H9 (cell line): ENCODE results near the gene SCGB1A1. TPM values are rescaled to one million over a fixed set of nuclear protein-coding genes. Genes with fewer than 3 reads are reported as not detected.

ENCODE experiments used
- DNase-seq: peaks from one replicate; pipeline ENCODE4 v3.0.0-alpha.2; 2017
- H2AFZ ChIP-seq: one replicate; pipeline ENCODE4 v1.6.1; 2013; ENCODE audit warnings: mild to moderate bottlenecking, low read length, control low read depth, moderate library complexity
- H2AK5ac ChIP-seq: 2 replicates; pipeline ENCODE4 v1.6.1; 2013; ENCODE audit warnings: low read length, control low read depth, mixed read lengths; ENCODE audit not compliant: insufficient read length
- H2BK120ac ChIP-seq: one replicate; pipeline ENCODE4 v1.6.1; 2013; ENCODE audit warnings: low read depth, mild to moderate bottlenecking, low read length, control low read depth, inconsistent platforms; ENCODE audit not compliant: poor library complexity, severe bottlenecking
- H2BK12ac ChIP-seq: 2 replicates; pipeline ENCODE4 v1.6.1; 2013; ENCODE audit warnings: low read length, control low read depth, mixed read lengths, low read depth; ENCODE audit not compliant: insufficient read length
- H2BK15ac ChIP-seq: 2 replicates; pipeline ENCODE4 v1.6.1; 2013; ENCODE audit warnings: low read depth, low read length, control low read depth
- H2BK20ac ChIP-seq: one replicate; pipeline ENCODE4 v1.6.1; 2013; ENCODE audit warnings: low read depth, mild to moderate bottlenecking, low read length, control low read depth, inconsistent platforms; ENCODE audit not compliant: poor library complexity, severe bottlenecking
- H2BK5ac ChIP-seq: 2 replicates; pipeline ENCODE4 v1.6.1; 2013; ENCODE audit warnings: low read length, control low read depth, mixed read lengths; ENCODE audit not compliant: insufficient read length
- H3K14ac ChIP-seq: 2 replicates; pipeline ENCODE4 v1.6.1; 2013; ENCODE audit warnings: low read length, control low read depth; ENCODE audit not compliant: insufficient read depth
- H3K18ac ChIP-seq: 2 replicates; pipeline ENCODE4 v1.6.1; 2013; ENCODE audit warnings: low read depth, mild to moderate bottlenecking, mixed read lengths, low read length, control low read depth; ENCODE audit not compliant: insufficient read length
- H3K23ac ChIP-seq: 2 replicates; pipeline ENCODE4 v1.6.1; 2013; ENCODE audit warnings: low read length, control low read depth, mixed read lengths, low read depth; ENCODE audit not compliant: insufficient read length
- H3K23me2 ChIP-seq: 2 replicates; pipeline ENCODE4 v1.6.1; 2013; ENCODE audit warnings: low read depth, mild to moderate bottlenecking, mixed read lengths, low read length, control low read depth; ENCODE audit not compliant: insufficient read length, poor library complexity, severe bottlenecking
- H3K27ac ChIP-seq: 2 replicates; pipeline ENCODE4 v1.5.1; 2013; ENCODE audit warnings: low read length, control low read depth, mixed read lengths, low read depth; ENCODE audit not compliant: insufficient read length
- H3K27me3 ChIP-seq: 2 replicates; pipeline ENCODE4 v1.6.1; 2013; ENCODE audit warnings: low read length, control low read depth, inconsistent platforms; ENCODE audit not compliant: insufficient read depth
- H3K4ac ChIP-seq: 2 replicates; pipeline ENCODE4 v1.6.1; 2013; ENCODE audit warnings: low read depth, mild to moderate bottlenecking, control low read depth, inconsistent platforms, low read length, moderate library complexity
- H3K4me1 ChIP-seq: 2 replicates; pipeline ENCODE4 v1.6.1; 2013; ENCODE audit warnings: low read length, control low read depth, inconsistent platforms; ENCODE audit not compliant: insufficient read depth
- H3K4me2 ChIP-seq: 2 replicates; pipeline ENCODE4 v1.6.1; 2013; ENCODE audit warnings: low read length, control low read depth, mixed read lengths; ENCODE audit not compliant: insufficient read length, insufficient read depth
- H3K56ac ChIP-seq: 2 replicates; pipeline ENCODE4 v1.6.1; 2013; ENCODE audit warnings: low read depth, mild to moderate bottlenecking, mixed read lengths, low read length, control low read depth; ENCODE audit not compliant: insufficient read length
- H3K79me1 ChIP-seq: 2 replicates; pipeline ENCODE4 v1.6.1; 2013; ENCODE audit warnings: low read depth, mild to moderate bottlenecking, moderate library complexity, low read length, control low read depth, inconsistent platforms; ENCODE audit not compliant: insufficient read depth, poor library complexity, severe bottlenecking
- H3K79me2 ChIP-seq: 2 replicates; pipeline ENCODE4 v1.6.1; 2013; ENCODE audit warnings: low read length, control low read depth, inconsistent platforms; ENCODE audit not compliant: insufficient read depth
- H3K9ac ChIP-seq: 2 replicates; pipeline ENCODE4 v1.6.1; 2013; ENCODE audit warnings: low read length, control low read depth, mixed read lengths; ENCODE audit not compliant: insufficient read length; ENCODE audit errors: extremely low read depth
- H3K9me3 ChIP-seq: one replicate; pipeline ENCODE4 v1.6.1; 2013; ENCODE audit warnings: low read depth, low read length, inconsistent platforms; ENCODE audit not compliant: control insufficient read depth
- H3T11ph ChIP-seq: one replicate; pipeline ENCODE4 v1.6.1; 2013; ENCODE audit warnings: mild to moderate bottlenecking, low read length, control low read depth, inconsistent platforms
- H4K20me1 ChIP-seq: one replicate; pipeline ENCODE4 v1.6.1; 2013; ENCODE audit not compliant: control insufficient read depth, insufficient read length, insufficient read depth
- H4K5ac ChIP-seq: 2 replicates; pipeline ENCODE4 v1.6.1; 2013; ENCODE audit warnings: low read depth, mild to moderate bottlenecking, mixed read lengths, low read length, control low read depth; ENCODE audit not compliant: insufficient read length
- H4K8ac ChIP-seq: replicated peaks from 2 replicates; pipeline ENCODE4 v1.6.1; 2013; ENCODE audit warnings: low read length, control low read depth, mixed read lengths, low read depth; ENCODE audit not compliant: insufficient read length
- H4K91ac ChIP-seq: 2 replicates; pipeline ENCODE4 v1.6.1; 2013; ENCODE audit warnings: low read depth, mild to moderate bottlenecking, moderate library complexity, mixed read lengths, low read length, control low read depth; ENCODE audit not compliant: insufficient read length
- H3K27ac Mint-ChIP-seq, 3 experiments: 2 replicates in 2 of 3; 3 replicates in 1 of 3; pipeline ENCODE4 v1.8.0; 2020 to 2021; ENCODE audit warnings: mixed read lengths in 3 of 3, mild to moderate bottlenecking in 1 of 3, moderate library complexity in 1 of 3
- H3K27me3 Mint-ChIP-seq: 2 replicates; pipeline ENCODE4 v1.8.0; 2021; ENCODE audit warnings: low read depth, mild to moderate bottlenecking, moderate library complexity, mixed read lengths
- H3K36me3 Mint-ChIP-seq, 3 experiments: 2 replicates in 2 of 3; 3 replicates in 1 of 3; pipeline ENCODE4 v1.8.0; 2020 to 2021; ENCODE audit warnings: low read depth in 3 of 3, mixed read lengths in 3 of 3; ENCODE audit not compliant: insufficient read depth in 1 of 3
- H3K4me1 Mint-ChIP-seq, 2 experiments: 2 replicates each; pipeline ENCODE4 v1.8.0; 2020; ENCODE audit warnings: mixed read lengths in 2 of 2
- H3K4me3 Mint-ChIP-seq, 2 experiments: 2 replicates in 1 of 2; 3 replicates in 1 of 2; pipeline ENCODE4 v1.8.0; 2020 to 2021; ENCODE audit warnings: mild to moderate bottlenecking in 2 of 2, mixed read lengths in 2 of 2, moderate library complexity in 1 of 2
- H3K9me3 Mint-ChIP-seq, 2 experiments: 2 replicates in 1 of 2; 3 replicates in 1 of 2; pipeline ENCODE4 v1.8.0; 2020; ENCODE audit warnings: mild to moderate bottlenecking in 2 of 2, mixed read lengths in 2 of 2, moderate library complexity in 1 of 2
- WGBS: extraction: QIAGEN DNeasy Blood & Tissue Kit; methylation state at CpG from one replicate; pipeline ENCODE4 v1.1.7; 2013; ENCODE audit warnings: missing lambda C conversion rate, low lambda C conversion rate, mixed read lengths; ENCODE audit not compliant: insufficient read length; ENCODE audit errors: extremely low coverage; 5-methylcytosine and 5-hydroxymethylcytosine counted together
- total RNA-seq: library from RNA; stranded (reverse); gene quantifications from 2 replicates; pipeline ENCODE4 v1.2.1, GENCODE V29; 2021
- TF ChIP-seq, protein P1 (sequence below): fragments of 200-600 bp; sonication (generic); conservative IDR thresholded peaks from 3 replicates; pipeline ENCODE4 v1.8.0; 2021; ENCODE audit warnings: antibody characterized with exemption, mild to moderate bottlenecking

Gene SCGB1A1
- total RNA-seq, 1 experiment from 2014 or later: not detected

DNA sequence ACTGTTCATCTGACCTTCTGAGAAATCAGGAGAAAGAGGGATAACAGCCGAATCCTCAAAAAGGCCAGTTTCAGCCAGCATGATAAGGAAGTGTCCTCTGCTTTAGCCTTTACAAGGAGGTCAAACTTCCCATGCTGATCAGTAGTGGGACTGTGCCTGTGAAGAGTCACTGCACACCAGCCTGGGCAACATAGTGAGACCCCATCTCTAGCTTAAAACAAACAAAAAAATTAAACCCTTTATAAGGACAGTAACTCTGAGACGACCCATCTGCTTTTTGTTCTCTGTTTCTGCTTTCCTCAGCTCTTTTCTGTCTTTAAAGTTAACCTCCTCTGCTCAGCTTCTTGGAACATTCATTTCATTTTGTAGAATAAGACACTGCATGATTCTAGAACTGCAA is 49.7 kb downstream of the SCGB1A1 start:
- TF ChIP-seq, protein P1, sequence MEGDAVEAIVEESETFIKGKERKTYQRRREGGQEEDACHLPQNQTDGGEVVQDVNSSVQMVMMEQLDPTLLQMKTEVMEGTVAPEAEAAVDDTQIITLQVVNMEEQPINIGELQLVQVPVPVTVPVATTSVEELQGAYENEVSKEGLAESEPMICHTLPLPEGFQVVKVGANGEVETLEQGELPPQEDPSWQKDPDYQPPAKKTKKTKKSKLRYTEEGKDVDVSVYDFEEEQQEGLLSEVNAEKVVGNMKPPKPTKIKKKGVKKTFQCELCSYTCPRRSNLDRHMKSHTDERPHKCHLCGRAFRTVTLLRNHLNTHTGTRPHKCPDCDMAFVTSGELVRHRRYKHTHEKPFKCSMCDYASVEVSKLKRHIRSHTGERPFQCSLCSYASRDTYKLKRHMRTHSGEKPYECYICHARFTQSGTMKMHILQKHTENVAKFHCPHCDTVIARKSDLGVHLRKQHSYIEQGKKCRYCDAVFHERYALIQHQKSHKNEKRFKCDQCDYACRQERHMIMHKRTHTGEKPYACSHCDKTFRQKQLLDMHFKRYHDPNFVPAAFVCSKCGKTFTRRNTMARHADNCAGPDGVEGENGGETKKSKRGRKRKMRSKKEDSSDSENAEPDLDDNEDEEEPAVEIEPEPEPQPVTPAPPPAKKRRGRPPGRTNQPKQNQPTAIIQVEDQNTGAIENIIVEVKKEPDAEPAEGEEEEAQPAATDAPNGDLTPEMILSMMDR: no peak
- no peak overlapping the region; a peak in 1 of 7 replicates for H3K27ac Mint-ChIP-seq

More for the DNA sequence above, 49.7 kb downstream of the SCGB1A1 start:
- no peak overlapping the region for H4K91ac ChIP-seq
- no peak overlapping the region for H2AK5ac ChIP-seq
- no peaks in the 10 kb centered on the region for H3K23me2 ChIP-seq
- H3K9me3 ChIP-seq: no peaks in the 10 kb centered on the region
- H3K4me2 ChIP-seq: no peak overlapping the region
- H3K18ac ChIP-seq: no peak overlapping the region
- no peak overlapping the region for H2BK15ac ChIP-seq
- no peak overlapping the region for H2BK12ac ChIP-seq
- H3T11ph ChIP-seq: no peak overlapping the region
- no peak overlapping the region for H3K14ac ChIP-seq
- no peak overlapping the region for H3K4me3 Mint-ChIP-seq
- peaks cover 3% of the 10 kb centered on the region for H3K27me3 Mint-ChIP-seq
- H4K8ac ChIP-seq: no peak overlapping the region
- no peak overlapping the region for H3K56ac ChIP-seq
- no CpG with 5 or more reads among the region's 2 CpGs for WGBS
- H2BK5ac ChIP-seq: no peak overlapping the region
- no peak for DNase-seq
- H2BK20ac ChIP-seq: no peak overlapping the region
- no peak overlapping the region for H2BK120ac ChIP-seq
- H3K4ac ChIP-seq: no peak overlapping the region
- H3K9ac ChIP-seq: no peak overlapping the region
- no peak overlapping the region for H3K27ac ChIP-seq
- peaks cover 5 to 6% of the 10 kb centered on the region in 2 experiments; a peak in 3 of 4 replicates for H3K4me1 Mint-ChIP-seq
- no peaks in the 10 kb centered on the region for H3K27me3 ChIP-seq
- no peak overlapping the region for H4K5ac ChIP-seq
- H3K36me3 Mint-ChIP-seq: no peaks in the 10 kb centered on the region
- H3K9me3 Mint-ChIP-seq: no peaks in the 10 kb centered on the region
- H3K79me1 ChIP-seq: no peaks in the 10 kb centered on the region
- H3K23ac ChIP-seq: no peak overlapping the region
- H3K4me1 ChIP-seq: no peaks in the 10 kb centered on the region
- no peak overlapping the region for H2AFZ ChIP-seq
- H3K79me2 ChIP-seq: no peaks in the 10 kb centered on the region
- no peaks in the 10 kb centered on the region for H4K20me1 ChIP-seq
